HepG2 (cell line): ENCODE results near the gene HOXA5. TPM values are rescaled to one million over a fixed set of nuclear protein-coding genes. Genes with fewer than 3 reads are reported as not detected.
A peak's percentile ranks its signal among the peaks of the same experiment; 100 is the strongest.

Experiments used
- AGO2 ChIP-seq: fragments of 200-400 bp; formaldehyde crosslinking; optimal IDR thresholded peaks from 2 replicates; pipeline ENCODE3; 2017; ENCODE audit warnings: mild to moderate bottlenecking, low read depth, low read length, moderate library complexity
- CENPT ChIP-seq: sonication (generic); formaldehyde crosslinking; IDR thresholded peaks from 2 replicates; pipeline ENCODE4 v1.8.0; 2022; ENCODE audit warnings: low read depth, mild to moderate bottlenecking, moderate library complexity, missing genetic modification reagents
- CHD2 ChIP-seq: IDR thresholded peaks from 2 replicates; pipeline ENCODE4 v1.6.1; 2011; ENCODE audit warnings: low read depth, low read length, improper control_type of control experiment
- DPF2 ChIP-seq: sonication (generic); formaldehyde crosslinking; IDR thresholded peaks from 2 replicates; pipeline ENCODE4 v1.4.0; 2020; ENCODE audit warnings: mild to moderate bottlenecking, low read depth, missing genetic modification reagents, borderline replicate concordance
- MAFF ChIP-seq: IDR thresholded peaks from 2 replicates; pipeline ENCODE4 v1.6.1; 2011; ENCODE audit warnings: low read depth, low read length, improper control_type of control experiment
- POLR2AphosphoS5 ChIP-seq: IDR thresholded peaks from 2 replicates; pipeline ENCODE4 v1.6.1; 2012; ENCODE audit warnings: low read depth, low read length
- RBM22 ChIP-seq: fragments of 200-400 bp; formaldehyde crosslinking; optimal IDR thresholded peaks from 2 replicates; pipeline ENCODE3; 2017; ENCODE audit warnings: mild to moderate bottlenecking, low read length, moderate library complexity
- RORA ChIP-seq: sonication (generic); formaldehyde crosslinking; IDR thresholded peaks from 2 replicates; pipeline ENCODE4 v1.5.0; 2020; ENCODE audit warnings: mild to moderate bottlenecking, missing genetic modification reagents, moderate library complexity
- STAG1 ChIP-seq: sonication (generic); formaldehyde crosslinking; IDR thresholded peaks from 2 replicates; pipeline ENCODE4 v1.4.0; 2020; ENCODE audit warnings: missing genetic modification reagents
- TEAD3 ChIP-seq: optimal IDR thresholded peaks from 2 replicates; pipeline ENCODE3; 2016; ENCODE audit warnings: borderline replicate concordance
- TRIM22 ChIP-seq: fragments of 450-650 bp; IDR thresholded peaks from 2 replicates; pipeline ENCODE4 v1.6.1; 2017
- ZNF24 ChIP-seq: fragments of 450-650 bp; IDR thresholded peaks from 2 replicates; pipeline ENCODE4 v1.6.1; 2017; ENCODE audit warnings: antibody characterized with exemption, mild to moderate bottlenecking
- ZNF292 ChIP-seq: sonication (generic); formaldehyde crosslinking; IDR thresholded peaks from 2 replicates; pipeline ENCODE4 v1.8.1; 2022; ENCODE audit warnings: mild to moderate bottlenecking, low read depth, missing genetic modification reagents, borderline replicate concordance
- ZNF577 ChIP-seq: sonication (generic); formaldehyde crosslinking; IDR thresholded peaks from 2 replicates; pipeline ENCODE4 v1.4.0; 2020; ENCODE audit warnings: mild to moderate bottlenecking, low read depth, missing genetic modification reagents, borderline replicate concordance
- ZNF766 ChIP-seq: sonication (generic); formaldehyde crosslinking; IDR thresholded peaks from 2 replicates; pipeline ENCODE4 v1.5.0; 2020; ENCODE audit warnings: missing genetic modification reagents, borderline replicate concordance
- ZNF83 ChIP-seq: sonication (generic); formaldehyde crosslinking; IDR thresholded peaks from 2 replicates; pipeline ENCODE4 v1.4.0; 2020; ENCODE audit warnings: missing genetic modification reagents, mild to moderate bottlenecking, borderline replicate concordance
- ZNF879 ChIP-seq: sonication (generic); formaldehyde crosslinking; IDR thresholded peaks from 2 replicates; pipeline ENCODE4 v1.8.1; 2023; ENCODE audit warnings: missing genetic modification reagents
- ZSCAN21 ChIP-seq: sonication (generic); formaldehyde crosslinking; IDR thresholded peaks from 2 replicates; pipeline ENCODE4 v1.8.0; 2022; ENCODE audit warnings: mild to moderate bottlenecking, missing genetic modification reagents, moderate library complexity, borderline replicate concordance
- ZSCAN31 ChIP-seq: sonication (generic); formaldehyde crosslinking; IDR thresholded peaks from 2 replicates; pipeline ENCODE4 v1.5.0; 2020; ENCODE audit warnings: low read depth, mild to moderate bottlenecking, missing genetic modification reagents
- polyA plus RNA-seq, 8 experiments: library from polyadenylated mRNA; depleted of rRNA in 3 of 8; stranded (reverse) in 7 of 8; unstranded in 1 of 8; fragments of >200 nt; fragmentation: Illumina TruSeq in 4 of 8; extraction: Trizol in 4 of 8; gene quantifications; 2 replicates each; pipeline versions ENCODE4 v1.2.1 to v1.2.3, GENCODE V29; 2011 to 2016; ENCODE audit warnings: low read depth in 4 of 8, missing spikeins in 1 of 8, mixed read lengths in 1 of 8; ENCODE audit not compliant: insufficient read depth in 1 of 8
- total RNA-seq, 5 experiments: library from RNA; depleted of rRNA; stranded (reverse); fragments of >200 nt; fragmentation: Illumina TruSeq; extraction: Trizol; gene quantifications; 2 replicates each; pipeline ENCODE4 v1.2.3, GENCODE V29; 2016; ENCODE audit warnings: low read depth in 1 of 5
- TF ChIP-seq, protein P1 (sequence below), 2 experiments: sonication (generic) in 1 of 2; formaldehyde crosslinking in 1 of 2; IDR thresholded peaks; 2 replicates each; pipeline versions ENCODE4 v1.6.1 to v1.9.0; 2014 to 2022; ENCODE audit warnings: antibody characterized with exemption in 1 of 2, borderline replicate concordance in 1 of 2, inconsistent platforms in 1 of 2, low read depth in 1 of 2, missing genetic modification reagents in 1 of 2
- TF ChIP-seq, protein P2 (sequence below): sonication (generic); formaldehyde crosslinking; IDR thresholded peaks from 2 replicates; pipeline ENCODE4 v1.4.0; 2020; ENCODE audit warnings: mild to moderate bottlenecking, missing genetic modification reagents
- TF ChIP-seq, protein P3 (sequence below): IDR thresholded peaks from 2 replicates; pipeline ENCODE4 v1.6.1; 2016; ENCODE audit warnings: low read depth, borderline replicate concordance

Gene HOXA5
- total and polyA plus RNA-seq, 2 of the 13 experiments (the other 11 are each of a cell fraction or from before 2014, with no cell fraction given) = 3.2 to 3.6 TPM

DNA sequence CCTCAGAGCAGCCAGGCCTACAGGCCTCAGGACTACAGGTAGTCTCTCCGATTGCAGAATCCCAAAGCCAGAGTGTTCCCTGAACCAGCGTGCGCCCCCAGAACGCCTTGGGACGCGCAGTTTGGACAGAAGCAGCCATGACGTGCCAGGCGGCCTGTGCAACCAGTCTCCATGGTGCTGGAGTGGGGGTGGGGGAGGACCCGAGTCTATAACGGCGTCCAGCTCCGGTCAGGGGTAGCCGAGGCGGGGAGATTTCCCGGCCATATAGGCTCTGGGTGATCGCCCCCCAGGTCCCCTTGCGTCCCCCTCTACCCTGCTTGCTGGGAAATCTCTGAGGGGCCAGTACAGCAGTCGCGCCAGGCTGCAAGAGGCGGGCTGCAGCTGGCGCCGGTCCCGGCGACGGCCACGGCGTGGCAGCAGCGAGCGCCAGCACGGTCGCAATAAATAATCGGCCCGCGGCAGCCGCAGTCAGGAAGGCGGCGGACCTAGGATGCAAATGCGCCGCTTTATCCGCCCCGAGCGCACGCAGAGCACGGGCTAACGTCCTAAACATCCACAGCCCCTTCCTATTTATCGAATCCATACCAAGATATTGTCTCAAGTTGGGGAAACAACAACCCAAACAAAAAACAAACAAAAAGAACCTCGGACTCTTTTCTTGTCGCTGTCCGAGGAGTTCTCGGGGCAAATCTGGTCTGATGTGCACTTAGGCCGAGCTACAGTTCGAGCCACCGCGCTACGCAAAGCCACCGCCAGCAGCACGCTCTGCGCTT, 7.3 kb upstream of the HOXA5 start (continued):
- TF ChIP-seq, protein P1, sequence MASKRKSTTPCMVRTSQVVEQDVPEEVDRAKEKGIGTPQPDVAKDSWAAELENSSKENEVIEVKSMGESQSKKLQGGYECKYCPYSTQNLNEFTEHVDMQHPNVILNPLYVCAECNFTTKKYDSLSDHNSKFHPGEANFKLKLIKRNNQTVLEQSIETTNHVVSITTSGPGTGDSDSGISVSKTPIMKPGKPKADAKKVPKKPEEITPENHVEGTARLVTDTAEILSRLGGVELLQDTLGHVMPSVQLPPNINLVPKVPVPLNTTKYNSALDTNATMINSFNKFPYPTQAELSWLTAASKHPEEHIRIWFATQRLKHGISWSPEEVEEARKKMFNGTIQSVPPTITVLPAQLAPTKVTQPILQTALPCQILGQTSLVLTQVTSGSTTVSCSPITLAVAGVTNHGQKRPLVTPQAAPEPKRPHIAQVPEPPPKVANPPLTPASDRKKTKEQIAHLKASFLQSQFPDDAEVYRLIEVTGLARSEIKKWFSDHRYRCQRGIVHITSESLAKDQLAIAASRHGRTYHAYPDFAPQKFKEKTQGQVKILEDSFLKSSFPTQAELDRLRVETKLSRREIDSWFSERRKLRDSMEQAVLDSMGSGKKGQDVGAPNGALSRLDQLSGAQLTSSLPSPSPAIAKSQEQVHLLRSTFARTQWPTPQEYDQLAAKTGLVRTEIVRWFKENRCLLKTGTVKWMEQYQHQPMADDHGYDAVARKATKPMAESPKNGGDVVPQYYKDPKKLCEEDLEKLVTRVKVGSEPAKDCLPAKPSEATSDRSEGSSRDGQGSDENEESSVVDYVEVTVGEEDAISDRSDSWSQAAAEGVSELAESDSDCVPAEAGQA (IDR thresholded peaks at IDR 0.05; ENCODE audit: low read depth) = no peak; the same call in 1 of the 2 replicates
- TF ChIP-seq, protein P1 (CRISPR knock-in tag; IDR thresholded peaks at IDR 0.05; ENCODE audit: borderline replicate concordance) = no peak
- peak; percentile 47 for TF ChIP-seq STAG1
- TF ChIP-seq, protein P2, sequence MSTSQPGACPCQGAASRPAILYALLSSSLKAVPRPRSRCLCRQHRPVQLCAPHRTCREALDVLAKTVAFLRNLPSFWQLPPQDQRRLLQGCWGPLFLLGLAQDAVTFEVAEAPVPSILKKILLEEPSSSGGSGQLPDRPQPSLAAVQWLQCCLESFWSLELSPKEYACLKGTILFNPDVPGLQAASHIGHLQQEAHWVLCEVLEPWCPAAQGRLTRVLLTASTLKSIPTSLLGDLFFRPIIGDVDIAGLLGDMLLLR (CRISPR knock-in tag) = no peak
- TF ChIP-seq ZSCAN21 = 0 out of 2 replicates have a peak, but pooled peaks have one; percentile 68
- no peak for TF ChIP-seq ZNF292 (CRISPR knock-in tag)
- TF ChIP-seq RBM22 = no peak
- TF ChIP-seq AGO2 = peak; percentile 25
- no peak for TF ChIP-seq ZNF766 (CRISPR knock-in tag)
- no peak for TF ChIP-seq RORA (CRISPR knock-in tag)
- TF ChIP-seq CHD2 = no peak
- no peak for TF ChIP-seq DPF2 (CRISPR knock-in tag)
- no peak for TF ChIP-seq TEAD3 (CRISPR knock-in tag)
- no peak for TF ChIP-seq MAFF
- TF ChIP-seq ZNF577 = no peak
- TF ChIP-seq ZNF24 = no peak
- TF ChIP-seq CENPT = no peak
- TF ChIP-seq POLR2AphosphoS5 = 0 out of 2 replicates have a peak, but pooled peaks have one; percentile 16
- 0 out of 2 replicates have a peak, but pooled peaks have one; percentile 20 for TF ChIP-seq ZNF83 (CRISPR knock-in tag)
- no peak for TF ChIP-seq TRIM22
- TF ChIP-seq, protein P3, sequence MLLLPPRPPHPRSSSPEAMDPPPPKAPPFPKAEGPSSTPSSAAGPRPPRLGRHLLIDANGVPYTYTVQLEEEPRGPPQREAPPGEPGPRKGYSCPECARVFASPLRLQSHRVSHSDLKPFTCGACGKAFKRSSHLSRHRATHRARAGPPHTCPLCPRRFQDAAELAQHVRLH (CRISPR knock-in tag) = peak; percentile 83; the same call in 1 of the 2 replicates
- TF ChIP-seq ZSCAN31 = no peak
- TF ChIP-seq ZNF879 (CRISPR knock-in tag) = peak; percentile 74; the same call in 1 of the 2 replicates
